ENCODE data around the gene BCAS4. TPM values are rescaled to one million over a fixed set of nuclear protein-coding genes. Genes with fewer than 3 reads are reported as not detected.
A peak's percentile ranks its signal among the peaks of the same experiment; 100 is the strongest.

Gene BCAS4
- total RNA-seq, 1 experiment from 2014 or later, result 25.8 TPM

DNA sequence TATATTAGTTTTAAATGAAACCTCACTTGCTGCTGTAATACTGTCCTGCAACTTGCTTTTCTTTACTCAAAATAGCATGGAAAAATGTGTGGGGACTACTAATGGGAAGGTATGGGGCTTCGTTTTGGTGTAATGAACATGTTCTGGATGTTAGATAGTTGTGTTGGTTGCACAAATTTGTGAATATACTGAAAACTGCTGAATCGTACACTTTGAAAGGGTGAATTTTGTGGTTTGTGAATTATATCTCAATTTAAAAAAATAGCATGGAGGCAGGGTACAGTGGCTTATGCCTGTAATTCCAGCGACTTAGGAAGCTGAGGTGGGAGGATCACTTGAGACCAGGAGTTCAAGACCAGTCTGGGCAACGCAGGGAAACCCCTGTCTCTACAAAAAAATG is 2.3 kb downstream of the BCAS4 start (continued):
- TF ChIP-seq ZNF317 (CRISPR knock-in tag; IDR thresholded peaks at IDR 0.05; ENCODE audit: borderline replicate concordance, low read depth) (no peak), ETV6 (CRISPR knock-in tag; IDR thresholded peaks at IDR 0.05) (no peak), ZNF263 (CRISPR knock-in tag; IDR thresholded peaks at IDR 0.05; ENCODE audit: low read depth) (no peak), TP53 (CRISPR knock-in tag; IDR thresholded peaks at IDR 0.05) (no peak), CREM (CRISPR knock-in tag; IDR thresholded peaks at IDR 0.05) (no peak), MXD4 (CRISPR knock-in tag; IDR thresholded peaks at IDR 0.05; ENCODE audit: borderline replicate concordance) (no peak), NR1H2 (CRISPR knock-in tag; IDR thresholded peaks at IDR 0.05) (no peak)
- TF ChIP-seq, protein P1, sequence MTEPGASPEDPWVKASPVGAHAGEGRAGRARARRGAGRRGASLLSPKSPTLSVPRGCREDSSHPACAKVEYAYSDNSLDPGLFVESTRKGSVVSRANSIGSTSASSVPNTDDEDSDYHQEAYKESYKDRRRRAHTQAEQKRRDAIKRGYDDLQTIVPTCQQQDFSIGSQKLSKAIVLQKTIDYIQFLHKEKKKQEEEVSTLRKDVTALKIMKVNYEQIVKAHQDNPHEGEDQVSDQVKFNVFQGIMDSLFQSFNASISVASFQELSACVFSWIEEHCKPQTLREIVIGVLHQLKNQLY (CRISPR knock-in tag; IDR thresholded peaks at IDR 0.05), result no peak
- TF ChIP-seq, protein P2, sequence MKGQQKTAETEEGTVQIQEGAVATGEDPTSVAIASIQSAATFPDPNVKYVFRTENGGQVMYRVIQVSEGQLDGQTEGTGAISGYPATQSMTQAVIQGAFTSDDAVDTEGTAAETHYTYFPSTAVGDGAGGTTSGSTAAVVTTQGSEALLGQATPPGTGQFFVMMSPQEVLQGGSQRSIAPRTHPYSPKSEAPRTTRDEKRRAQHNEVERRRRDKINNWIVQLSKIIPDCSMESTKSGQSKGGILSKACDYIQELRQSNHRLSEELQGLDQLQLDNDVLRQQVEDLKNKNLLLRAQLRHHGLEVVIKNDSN (CRISPR knock-in tag; IDR thresholded peaks at IDR 0.05), result no peak

DNA sequence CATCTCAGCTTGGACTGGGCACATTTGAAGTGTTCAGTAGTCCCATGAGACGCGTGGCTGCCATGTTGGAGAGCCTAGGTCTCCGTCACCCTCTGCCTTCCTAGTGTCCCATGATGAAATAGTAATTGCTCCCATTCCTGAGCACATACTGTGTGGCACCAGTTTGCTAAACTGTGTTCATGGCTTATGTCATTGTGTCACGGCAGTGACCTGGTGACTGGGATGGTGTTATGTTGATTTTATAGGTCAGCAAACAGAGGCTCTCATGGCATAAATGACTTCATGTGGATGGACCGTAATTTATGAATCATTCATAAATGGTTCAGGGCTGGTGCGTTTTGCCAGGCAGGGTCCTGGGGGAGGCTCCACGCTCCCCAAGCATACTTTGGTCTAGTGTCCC is 3.8 kb downstream of the BCAS4 start:
- DNase-seq (ENCODE audit: low spot score) (no peak), ATAC-seq (no peak)
- no peaks in the 10 kb centered on the region for H3K9me3 Mint-ChIP-seq
- peaks cover 6% of the 10 kb centered on the region for H3K27me3 Mint-ChIP-seq (ENCODE audit: low read depth)
- H3K36me3 Mint-ChIP-seq, result no peaks in the 10 kb centered on the region
- H3K4me1 Mint-ChIP-seq, result peaks cover 16% of the 10 kb centered on the region
- ChIA-PET CTCF (interaction anchor here (1.0 to 2.1 kb wide), 2 partner anchors 20 to 132 kb away, joined by 3 to 5 read pairs; partner anchors contain the start of gene ADNP), POLR2A (no interaction called here)
- H3K4me3 Mint-ChIP-seq, result no peak overlapping the region
- peak overlapping the region; percentile 17; the same call in 1 of the 2 replicates for H3K27ac Mint-ChIP-seq
- no peak for TF ChIP-seq PRRX2 (CRISPR knock-in tag; IDR thresholded peaks at IDR 0.05)
- TF ChIP-seq, protein P3, sequence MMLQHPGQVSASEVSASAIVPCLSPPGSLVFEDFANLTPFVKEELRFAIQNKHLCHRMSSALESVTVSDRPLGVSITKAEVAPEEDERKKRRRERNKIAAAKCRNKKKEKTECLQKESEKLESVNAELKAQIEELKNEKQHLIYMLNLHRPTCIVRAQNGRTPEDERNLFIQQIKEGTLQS (CRISPR knock-in tag; conservative IDR thresholded peaks at IDR 0.05), result no peak
- TF ChIP-seq, protein P4, sequence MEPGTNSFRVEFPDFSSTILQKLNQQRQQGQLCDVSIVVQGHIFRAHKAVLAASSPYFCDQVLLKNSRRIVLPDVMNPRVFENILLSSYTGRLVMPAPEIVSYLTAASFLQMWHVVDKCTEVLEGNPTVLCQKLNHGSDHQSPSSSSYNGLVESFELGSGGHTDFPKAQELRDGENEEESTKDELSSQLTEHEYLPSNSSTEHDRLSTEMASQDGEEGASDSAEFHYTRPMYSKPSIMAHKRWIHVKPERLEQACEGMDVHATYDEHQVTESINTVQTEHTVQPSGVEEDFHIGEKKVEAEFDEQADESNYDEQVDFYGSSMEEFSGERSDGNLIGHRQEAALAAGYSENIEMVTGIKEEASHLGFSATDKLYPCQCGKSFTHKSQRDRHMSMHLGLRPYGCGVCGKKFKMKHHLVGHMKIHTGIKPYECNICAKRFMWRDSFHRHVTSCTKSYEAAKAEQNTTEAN (CRISPR knock-in tag; IDR thresholded peaks at IDR 0.05), result no peak
- no peak for TF ChIP-seq NFATC4 (CRISPR knock-in tag; IDR thresholded peaks at IDR 0.05)
- no peak for TF ChIP-seq JAZF1 (CRISPR knock-in tag; IDR thresholded peaks at IDR 0.05)
- TF ChIP-seq, protein P5, sequence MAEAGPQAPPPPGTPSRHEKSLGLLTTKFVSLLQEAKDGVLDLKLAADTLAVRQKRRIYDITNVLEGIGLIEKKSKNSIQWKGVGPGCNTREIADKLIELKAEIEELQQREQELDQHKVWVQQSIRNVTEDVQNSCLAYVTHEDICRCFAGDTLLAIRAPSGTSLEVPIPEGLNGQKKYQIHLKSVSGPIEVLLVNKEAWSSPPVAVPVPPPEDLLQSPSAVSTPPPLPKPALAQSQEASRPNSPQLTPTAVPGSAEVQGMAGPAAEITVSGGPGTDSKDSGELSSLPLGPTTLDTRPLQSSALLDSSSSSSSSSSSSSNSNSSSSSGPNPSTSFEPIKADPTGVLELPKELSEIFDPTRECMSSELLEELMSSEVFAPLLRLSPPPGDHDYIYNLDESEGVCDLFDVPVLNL (CRISPR knock-in tag; IDR thresholded peaks at IDR 0.05; ENCODE audit: borderline replicate concordance, low read depth), result no peak
- no peak for TF ChIP-seq NR1H2 (CRISPR knock-in tag; IDR thresholded peaks at IDR 0.05)
- TF ChIP-seq IRF2 (CRISPR knock-in tag; IDR thresholded peaks at IDR 0.05; ENCODE audit: borderline replicate concordance, low read depth), result no peak
- TF ChIP-seq, protein P6, sequence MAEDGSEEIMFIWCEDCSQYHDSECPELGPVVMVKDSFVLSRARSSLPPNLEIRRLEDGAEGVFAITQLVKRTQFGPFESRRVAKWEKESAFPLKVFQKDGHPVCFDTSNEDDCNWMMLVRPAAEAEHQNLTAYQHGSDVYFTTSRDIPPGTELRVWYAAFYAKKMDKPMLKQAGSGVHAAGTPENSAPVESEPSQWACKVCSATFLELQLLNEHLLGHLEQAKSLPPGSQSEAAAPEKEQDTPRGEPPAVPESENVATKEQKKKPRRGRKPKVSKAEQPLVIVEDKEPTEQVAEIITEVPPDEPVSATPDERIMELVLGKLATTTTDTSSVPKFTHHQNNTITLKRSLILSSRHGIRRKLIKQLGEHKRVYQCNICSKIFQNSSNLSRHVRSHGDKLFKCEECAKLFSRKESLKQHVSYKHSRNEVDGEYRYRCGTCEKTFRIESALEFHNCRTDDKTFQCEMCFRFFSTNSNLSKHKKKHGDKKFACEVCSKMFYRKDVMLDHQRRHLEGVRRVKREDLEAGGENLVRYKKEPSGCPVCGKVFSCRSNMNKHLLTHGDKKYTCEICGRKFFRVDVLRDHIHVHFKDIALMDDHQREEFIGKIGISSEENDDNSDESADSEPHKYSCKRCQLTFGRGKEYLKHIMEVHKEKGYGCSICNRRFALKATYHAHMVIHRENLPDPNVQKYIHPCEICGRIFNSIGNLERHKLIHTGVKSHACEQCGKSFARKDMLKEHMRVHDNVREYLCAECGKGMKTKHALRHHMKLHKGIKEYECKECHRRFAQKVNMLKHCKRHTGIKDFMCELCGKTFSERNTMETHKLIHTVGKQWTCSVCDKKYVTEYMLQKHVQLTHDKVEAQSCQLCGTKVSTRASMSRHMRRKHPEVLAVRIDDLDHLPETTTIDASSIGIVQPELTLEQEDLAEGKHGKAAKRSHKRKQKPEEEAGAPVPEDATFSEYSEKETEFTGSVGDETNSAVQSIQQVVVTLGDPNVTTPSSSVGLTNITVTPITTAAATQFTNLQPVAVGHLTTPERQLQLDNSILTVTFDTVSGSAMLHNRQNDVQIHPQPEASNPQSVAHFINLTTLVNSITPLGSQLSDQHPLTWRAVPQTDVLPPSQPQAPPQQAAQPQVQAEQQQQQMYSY (CRISPR knock-in tag; IDR thresholded peaks at IDR 0.05), result no peak
- TF ChIP-seq SOX15 (CRISPR knock-in tag; IDR thresholded peaks at IDR 0.05), result no peak
- TF ChIP-seq, protein P7, sequence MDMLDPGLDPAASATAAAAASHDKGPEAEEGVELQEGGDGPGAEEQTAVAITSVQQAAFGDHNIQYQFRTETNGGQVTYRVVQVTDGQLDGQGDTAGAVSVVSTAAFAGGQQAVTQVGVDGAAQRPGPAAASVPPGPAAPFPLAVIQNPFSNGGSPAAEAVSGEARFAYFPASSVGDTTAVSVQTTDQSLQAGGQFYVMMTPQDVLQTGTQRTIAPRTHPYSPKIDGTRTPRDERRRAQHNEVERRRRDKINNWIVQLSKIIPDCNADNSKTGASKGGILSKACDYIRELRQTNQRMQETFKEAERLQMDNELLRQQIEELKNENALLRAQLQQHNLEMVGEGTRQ (CRISPR knock-in tag; IDR thresholded peaks at IDR 0.05), result no peak
- TF ChIP-seq, protein P2 (CRISPR knock-in tag; IDR thresholded peaks at IDR 0.05), result no peak
- TF ChIP-seq, protein P8, sequence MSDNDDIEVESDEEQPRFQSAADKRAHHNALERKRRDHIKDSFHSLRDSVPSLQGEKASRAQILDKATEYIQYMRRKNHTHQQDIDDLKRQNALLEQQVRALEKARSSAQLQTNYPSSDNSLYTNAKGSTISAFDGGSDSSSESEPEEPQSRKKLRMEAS (CRISPR knock-in tag; IDR thresholded peaks at IDR 0.05), result no peak
- TF ChIP-seq TCF7 (CRISPR knock-in tag; IDR thresholded peaks at IDR 0.05; ENCODE audit: low read depth), result no peak
- TF ChIP-seq, protein P9, sequence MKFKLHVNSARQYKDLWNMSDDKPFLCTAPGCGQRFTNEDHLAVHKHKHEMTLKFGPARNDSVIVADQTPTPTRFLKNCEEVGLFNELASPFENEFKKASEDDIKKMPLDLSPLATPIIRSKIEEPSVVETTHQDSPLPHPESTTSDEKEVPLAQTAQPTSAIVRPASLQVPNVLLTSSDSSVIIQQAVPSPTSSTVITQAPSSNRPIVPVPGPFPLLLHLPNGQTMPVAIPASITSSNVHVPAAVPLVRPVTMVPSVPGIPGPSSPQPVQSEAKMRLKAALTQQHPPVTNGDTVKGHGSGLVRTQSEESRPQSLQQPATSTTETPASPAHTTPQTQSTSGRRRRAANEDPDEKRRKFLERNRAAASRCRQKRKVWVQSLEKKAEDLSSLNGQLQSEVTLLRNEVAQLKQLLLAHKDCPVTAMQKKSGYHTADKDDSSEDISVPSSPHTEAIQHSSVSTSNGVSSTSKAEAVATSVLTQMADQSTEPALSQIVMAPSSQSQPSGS (CRISPR knock-in tag; IDR thresholded peaks at IDR 0.05; ENCODE audit: borderline replicate concordance, low read depth), result no peak
- no peak for TF ChIP-seq ZNF416 (CRISPR knock-in tag; IDR thresholded peaks at IDR 0.05)
- TF ChIP-seq ATF1 (CRISPR knock-in tag; IDR thresholded peaks at IDR 0.05), result no peak
